H9 (cell line): Measurements from ENCODE around the gene MAN1A2. TPM values are rescaled to one million over a fixed set of nuclear protein-coding genes. Genes with fewer than 3 reads are reported as not detected.

Experiments used
- DNase-seq: peaks from one replicate; pipeline ENCODE4 v3.0.0-alpha.2; 2017
- H2AFZ ChIP-seq: one replicate; pipeline ENCODE4 v1.6.1; 2013; ENCODE audit warnings: mild to moderate bottlenecking, low read length, control low read depth, moderate library complexity
- H2AK5ac ChIP-seq: 2 replicates; pipeline ENCODE4 v1.6.1; 2013; ENCODE audit warnings: low read length, control low read depth, mixed read lengths; ENCODE audit not compliant: insufficient read length
- H2BK120ac ChIP-seq: one replicate; pipeline ENCODE4 v1.6.1; 2013; ENCODE audit warnings: low read depth, mild to moderate bottlenecking, low read length, control low read depth, inconsistent platforms; ENCODE audit not compliant: poor library complexity, severe bottlenecking
- H2BK12ac ChIP-seq: 2 replicates; pipeline ENCODE4 v1.6.1; 2013; ENCODE audit warnings: low read length, control low read depth, mixed read lengths, low read depth; ENCODE audit not compliant: insufficient read length
- H2BK15ac ChIP-seq: 2 replicates; pipeline ENCODE4 v1.6.1; 2013; ENCODE audit warnings: low read depth, low read length, control low read depth
- H2BK20ac ChIP-seq: one replicate; pipeline ENCODE4 v1.6.1; 2013; ENCODE audit warnings: low read depth, mild to moderate bottlenecking, low read length, control low read depth, inconsistent platforms; ENCODE audit not compliant: poor library complexity, severe bottlenecking
- H2BK5ac ChIP-seq: 2 replicates; pipeline ENCODE4 v1.6.1; 2013; ENCODE audit warnings: low read length, control low read depth, mixed read lengths; ENCODE audit not compliant: insufficient read length
- H3K14ac ChIP-seq: 2 replicates; pipeline ENCODE4 v1.6.1; 2013; ENCODE audit warnings: low read length, control low read depth; ENCODE audit not compliant: insufficient read depth
- H3K18ac ChIP-seq: 2 replicates; pipeline ENCODE4 v1.6.1; 2013; ENCODE audit warnings: low read depth, mild to moderate bottlenecking, mixed read lengths, low read length, control low read depth; ENCODE audit not compliant: insufficient read length
- H3K23ac ChIP-seq: 2 replicates; pipeline ENCODE4 v1.6.1; 2013; ENCODE audit warnings: low read length, control low read depth, mixed read lengths, low read depth; ENCODE audit not compliant: insufficient read length
- H3K23me2 ChIP-seq: 2 replicates; pipeline ENCODE4 v1.6.1; 2013; ENCODE audit warnings: low read depth, mild to moderate bottlenecking, mixed read lengths, low read length, control low read depth; ENCODE audit not compliant: insufficient read length, poor library complexity, severe bottlenecking
- H3K27ac ChIP-seq: 2 replicates; pipeline ENCODE4 v1.5.1; 2013; ENCODE audit warnings: low read length, control low read depth, mixed read lengths, low read depth; ENCODE audit not compliant: insufficient read length
- H3K27me3 ChIP-seq: 2 replicates; pipeline ENCODE4 v1.6.1; 2013; ENCODE audit warnings: low read length, control low read depth, inconsistent platforms; ENCODE audit not compliant: insufficient read depth
- H3K4ac ChIP-seq: 2 replicates; pipeline ENCODE4 v1.6.1; 2013; ENCODE audit warnings: low read depth, mild to moderate bottlenecking, control low read depth, inconsistent platforms, low read length, moderate library complexity
- H3K4me1 ChIP-seq: 2 replicates; pipeline ENCODE4 v1.6.1; 2013; ENCODE audit warnings: low read length, control low read depth, inconsistent platforms; ENCODE audit not compliant: insufficient read depth
- H3K4me2 ChIP-seq: 2 replicates; pipeline ENCODE4 v1.6.1; 2013; ENCODE audit warnings: low read length, control low read depth, mixed read lengths; ENCODE audit not compliant: insufficient read length, insufficient read depth
- H3K56ac ChIP-seq: 2 replicates; pipeline ENCODE4 v1.6.1; 2013; ENCODE audit warnings: low read depth, mild to moderate bottlenecking, mixed read lengths, low read length, control low read depth; ENCODE audit not compliant: insufficient read length
- H3K79me1 ChIP-seq: 2 replicates; pipeline ENCODE4 v1.6.1; 2013; ENCODE audit warnings: low read depth, mild to moderate bottlenecking, moderate library complexity, low read length, control low read depth, inconsistent platforms; ENCODE audit not compliant: insufficient read depth, poor library complexity, severe bottlenecking
- H3K79me2 ChIP-seq: 2 replicates; pipeline ENCODE4 v1.6.1; 2013; ENCODE audit warnings: low read length, control low read depth, inconsistent platforms; ENCODE audit not compliant: insufficient read depth
- H3K9ac ChIP-seq: 2 replicates; pipeline ENCODE4 v1.6.1; 2013; ENCODE audit warnings: low read length, control low read depth, mixed read lengths; ENCODE audit not compliant: insufficient read length; ENCODE audit errors: extremely low read depth
- H3K9me3 ChIP-seq: one replicate; pipeline ENCODE4 v1.6.1; 2013; ENCODE audit warnings: low read depth, low read length, inconsistent platforms; ENCODE audit not compliant: control insufficient read depth
- H3T11ph ChIP-seq: one replicate; pipeline ENCODE4 v1.6.1; 2013; ENCODE audit warnings: mild to moderate bottlenecking, low read length, control low read depth, inconsistent platforms
- H4K20me1 ChIP-seq: one replicate; pipeline ENCODE4 v1.6.1; 2013; ENCODE audit not compliant: control insufficient read depth, insufficient read length, insufficient read depth
- H4K5ac ChIP-seq: 2 replicates; pipeline ENCODE4 v1.6.1; 2013; ENCODE audit warnings: low read depth, mild to moderate bottlenecking, mixed read lengths, low read length, control low read depth; ENCODE audit not compliant: insufficient read length
- H4K8ac ChIP-seq: replicated peaks from 2 replicates; pipeline ENCODE4 v1.6.1; 2013; ENCODE audit warnings: low read length, control low read depth, mixed read lengths, low read depth; ENCODE audit not compliant: insufficient read length
- H4K91ac ChIP-seq: 2 replicates; pipeline ENCODE4 v1.6.1; 2013; ENCODE audit warnings: low read depth, mild to moderate bottlenecking, moderate library complexity, mixed read lengths, low read length, control low read depth; ENCODE audit not compliant: insufficient read length
- H3K27ac Mint-ChIP-seq, 3 experiments: 2 replicates in 2 of 3; 3 replicates in 1 of 3; pipeline ENCODE4 v1.8.0; 2020 to 2021; ENCODE audit warnings: mixed read lengths in 3 of 3, mild to moderate bottlenecking in 1 of 3, moderate library complexity in 1 of 3
- H3K27me3 Mint-ChIP-seq: 2 replicates; pipeline ENCODE4 v1.8.0; 2021; ENCODE audit warnings: low read depth, mild to moderate bottlenecking, moderate library complexity, mixed read lengths
- H3K36me3 Mint-ChIP-seq, 3 experiments: 2 replicates in 2 of 3; 3 replicates in 1 of 3; pipeline ENCODE4 v1.8.0; 2020 to 2021; ENCODE audit warnings: low read depth in 3 of 3, mixed read lengths in 3 of 3; ENCODE audit not compliant: insufficient read depth in 1 of 3
- H3K4me1 Mint-ChIP-seq, 2 experiments: 2 replicates each; pipeline ENCODE4 v1.8.0; 2020; ENCODE audit warnings: mixed read lengths in 2 of 2
- H3K4me3 Mint-ChIP-seq, 2 experiments: 2 replicates in 1 of 2; 3 replicates in 1 of 2; pipeline ENCODE4 v1.8.0; 2020 to 2021; ENCODE audit warnings: mild to moderate bottlenecking in 2 of 2, mixed read lengths in 2 of 2, moderate library complexity in 1 of 2
- H3K9me3 Mint-ChIP-seq, 2 experiments: 2 replicates in 1 of 2; 3 replicates in 1 of 2; pipeline ENCODE4 v1.8.0; 2020; ENCODE audit warnings: mild to moderate bottlenecking in 2 of 2, mixed read lengths in 2 of 2, moderate library complexity in 1 of 2
- total RNA-seq: library from RNA; stranded (reverse); gene quantifications from 2 replicates; pipeline ENCODE4 v1.2.1, GENCODE V29; 2021
- TF ChIP-seq, protein P1 (sequence below): fragments of 200-600 bp; sonication (generic); conservative IDR thresholded peaks from 3 replicates; pipeline ENCODE4 v1.8.0; 2021; ENCODE audit warnings: antibody characterized with exemption, mild to moderate bottlenecking

The MAN1A2 gene
- total RNA-seq, 1 experiment from 2014 or later = 24.0 TPM

GRCh38 chr1:117405042-117405441, 37.8 kb downstream of the MAN1A2 start:
- Histone ChIP-seq H3K23ac (no peak overlapping the region), H3K27me3 (no peaks in the 10 kb centered on the region), H3K79me2 (no peaks in the 10 kb centered on the region), H2AFZ (no peak overlapping the region), H2BK20ac (no peak overlapping the region), H4K20me1 (no peaks in the 10 kb centered on the region), H3K9ac (no peak overlapping the region), H3K14ac (no peak overlapping the region), H3K27ac (no peak overlapping the region), H4K8ac (no peak overlapping the region), H4K91ac (no peak overlapping the region), H3K4me1 (no peaks in the 10 kb centered on the region), H2BK15ac (no peak overlapping the region), H3K4ac (no peak overlapping the region), H4K5ac (no peak overlapping the region), H2AK5ac (no peak overlapping the region), H2BK120ac (no peak overlapping the region), H3K56ac (no peak overlapping the region), H2BK5ac (no peak overlapping the region), H3K4me2 (no peak overlapping the region), H3T11ph (no peak overlapping the region), H3K79me1 (no peaks in the 10 kb centered on the region), H2BK12ac (no peak overlapping the region), H3K9me3 (no peaks in the 10 kb centered on the region), H3K23me2 (no peaks in the 10 kb centered on the region), H3K18ac (no peak overlapping the region)
- TF ChIP-seq, protein P1, sequence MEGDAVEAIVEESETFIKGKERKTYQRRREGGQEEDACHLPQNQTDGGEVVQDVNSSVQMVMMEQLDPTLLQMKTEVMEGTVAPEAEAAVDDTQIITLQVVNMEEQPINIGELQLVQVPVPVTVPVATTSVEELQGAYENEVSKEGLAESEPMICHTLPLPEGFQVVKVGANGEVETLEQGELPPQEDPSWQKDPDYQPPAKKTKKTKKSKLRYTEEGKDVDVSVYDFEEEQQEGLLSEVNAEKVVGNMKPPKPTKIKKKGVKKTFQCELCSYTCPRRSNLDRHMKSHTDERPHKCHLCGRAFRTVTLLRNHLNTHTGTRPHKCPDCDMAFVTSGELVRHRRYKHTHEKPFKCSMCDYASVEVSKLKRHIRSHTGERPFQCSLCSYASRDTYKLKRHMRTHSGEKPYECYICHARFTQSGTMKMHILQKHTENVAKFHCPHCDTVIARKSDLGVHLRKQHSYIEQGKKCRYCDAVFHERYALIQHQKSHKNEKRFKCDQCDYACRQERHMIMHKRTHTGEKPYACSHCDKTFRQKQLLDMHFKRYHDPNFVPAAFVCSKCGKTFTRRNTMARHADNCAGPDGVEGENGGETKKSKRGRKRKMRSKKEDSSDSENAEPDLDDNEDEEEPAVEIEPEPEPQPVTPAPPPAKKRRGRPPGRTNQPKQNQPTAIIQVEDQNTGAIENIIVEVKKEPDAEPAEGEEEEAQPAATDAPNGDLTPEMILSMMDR = no peak
- Mint-ChIP-seq H3K4me3 (no peak overlapping the region), H3K36me3 (peaks cover 14 to 28% (median 26%) of the 10 kb centered on the region in 3 experiments), H3K4me1 (peaks cover 0 to 7% of the 10 kb centered on the region in 2 experiments; a peak in 2 of 4 replicates), H3K9me3 (peaks cover 13 to 14% of the 10 kb centered on the region in 2 experiments; a peak in 4 of 5 replicates), H3K27ac (no peak overlapping the region), H3K27me3 (no peaks in the 10 kb centered on the region)
- no peak for DNase-seq
